GM15510 (cell line): ENCODE data around the gene STK39.

ENCODE experiments used
- POLR2A ChIP-seq: IDR thresholded peaks from 3 replicates; pipeline ENCODE4 v1.6.1; 2011; ENCODE audit warnings: borderline replicate concordance; ENCODE audit not compliant: insufficient read length; ENCODE audit errors: extremely low read depth

STK39 gene

DNA sequence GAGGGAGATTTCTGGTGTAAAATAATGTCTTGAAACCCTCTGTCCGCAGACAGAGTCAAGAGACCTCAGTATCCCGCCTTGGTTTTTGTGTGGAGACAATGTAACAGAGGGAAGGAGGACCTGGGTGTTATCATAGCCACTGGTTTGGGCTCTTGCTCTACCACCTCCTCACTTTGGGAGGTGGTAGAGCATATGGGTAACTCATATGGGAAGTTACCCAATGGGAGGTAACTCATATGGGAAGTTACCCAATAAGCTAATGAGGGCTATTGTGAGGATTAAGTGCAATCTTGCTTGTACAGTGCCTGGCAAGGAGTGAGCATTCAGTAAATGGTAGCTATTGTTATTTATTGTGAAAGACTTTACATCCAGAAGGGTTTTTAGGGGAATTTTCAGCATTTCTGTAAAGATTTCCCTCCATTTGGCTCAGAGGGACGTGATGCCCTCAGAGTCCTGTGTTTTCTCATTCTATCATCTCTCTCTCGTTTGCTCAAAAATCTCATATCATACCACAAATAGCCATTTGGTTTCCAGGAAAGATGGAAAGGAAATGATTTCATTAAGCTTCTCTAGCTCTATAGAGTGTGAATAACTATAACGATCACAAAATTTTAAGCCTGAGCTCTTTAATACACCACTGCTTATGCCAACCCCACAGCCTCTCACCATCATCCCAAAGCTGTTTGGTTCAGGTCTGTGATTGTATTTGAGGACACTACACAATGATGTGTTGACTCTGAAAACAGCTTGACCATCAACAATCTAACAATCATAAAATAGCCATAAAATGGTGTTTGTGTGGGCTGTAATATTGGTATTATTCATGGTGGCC lies 307.7 kb downstream of the STK39 start:
- TF ChIP-seq POLR2A: no peak

DNA sequence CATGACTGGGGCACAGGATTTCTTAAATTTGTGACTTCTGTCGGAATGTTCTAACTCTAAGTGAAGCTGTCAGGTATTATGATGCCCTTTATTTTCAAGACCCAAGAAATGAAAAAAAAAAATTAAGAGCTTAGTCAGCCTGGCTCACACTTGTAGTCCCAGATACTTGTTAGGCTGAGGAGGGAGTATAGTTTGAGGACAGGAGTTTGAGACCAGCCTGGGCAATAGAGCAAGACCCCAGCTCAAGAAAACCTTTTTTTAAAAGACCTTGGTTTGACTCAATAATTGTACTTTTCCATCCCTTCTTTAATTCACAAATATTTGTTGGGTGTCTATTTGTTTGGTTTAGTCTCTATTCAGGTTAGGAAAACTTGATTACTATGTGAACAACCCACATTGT lies 310.0 kb downstream of the STK39 start:
- no peak for TF ChIP-seq POLR2A

DNA sequence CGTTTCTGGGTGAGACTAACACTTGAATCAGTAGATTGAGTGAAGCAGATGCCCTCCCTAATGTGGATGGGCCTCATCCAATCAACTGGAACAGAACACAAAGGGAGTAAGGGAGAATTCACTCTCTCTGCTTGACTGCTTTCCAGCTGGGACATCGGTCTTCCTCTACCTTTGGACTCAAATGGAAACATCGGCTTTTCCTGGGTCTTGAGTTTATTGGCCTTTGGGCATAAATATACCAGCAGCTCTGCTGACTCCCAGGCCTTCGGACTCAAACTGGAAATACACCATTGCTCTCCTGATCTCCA lies 311.6 kb downstream of the STK39 start:
- TF ChIP-seq POLR2A: no peak

DNA sequence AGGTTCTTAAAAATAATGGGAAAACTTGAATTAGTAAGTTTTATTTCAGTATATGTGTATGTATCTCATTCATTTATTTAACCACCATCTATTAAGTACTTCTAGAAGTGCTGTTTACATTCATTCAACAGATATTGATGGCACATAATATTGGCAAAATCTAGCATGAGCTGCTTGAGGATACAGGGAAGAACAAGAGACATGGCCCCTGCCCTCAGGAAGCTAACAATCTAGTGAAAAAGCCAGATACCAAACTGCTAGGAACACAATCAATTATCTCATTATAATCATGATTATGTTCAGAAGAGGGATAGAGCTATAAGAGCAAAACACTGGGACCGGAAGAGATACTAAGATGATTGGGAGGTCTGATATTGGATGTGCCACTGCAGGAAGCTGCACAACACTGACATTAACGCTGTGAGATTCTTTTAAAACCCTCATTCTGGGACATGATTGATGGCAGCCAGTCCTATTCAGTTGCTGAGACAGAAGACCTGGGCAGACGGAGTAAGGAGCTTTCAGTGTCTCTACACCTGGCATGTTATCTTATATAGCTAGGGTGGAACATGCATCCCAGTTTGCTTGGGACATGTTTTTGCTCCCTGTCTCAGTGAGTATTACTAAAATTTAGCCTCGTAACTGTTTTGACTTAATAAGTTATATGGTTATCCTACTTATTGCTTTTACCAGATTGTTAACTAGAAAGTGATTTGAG lies 314.1 kb downstream of the STK39 start:
- no peak for TF ChIP-seq POLR2A

DNA sequence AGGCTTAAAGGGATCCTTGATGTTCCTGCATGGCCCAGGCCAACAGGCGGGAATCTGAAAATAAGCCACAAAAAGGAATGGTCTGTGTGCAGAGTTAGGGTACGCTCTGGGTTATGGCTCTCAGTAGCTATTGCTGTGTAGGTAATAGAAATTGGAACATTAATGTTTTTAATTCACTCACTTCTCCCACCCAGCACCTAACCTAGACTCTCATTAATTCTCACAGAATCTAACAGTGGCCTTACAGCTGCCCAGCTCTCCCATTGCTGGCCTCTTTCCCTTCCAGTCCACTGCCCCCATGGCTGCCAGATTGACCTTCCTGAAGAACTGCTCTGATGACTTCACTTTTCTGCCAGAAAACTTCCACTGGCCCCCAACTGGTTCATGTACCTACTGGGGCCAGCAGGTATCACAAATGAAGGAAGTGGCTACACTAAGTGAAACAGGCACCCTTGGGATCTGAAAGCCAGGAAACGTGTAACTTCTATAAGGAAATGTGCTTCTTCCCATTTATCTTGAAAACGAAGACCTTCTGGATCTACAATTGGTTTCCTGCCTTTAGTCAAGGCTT lies 315.2 kb downstream of the STK39 start:
- no peak for TF ChIP-seq POLR2A

DNA sequence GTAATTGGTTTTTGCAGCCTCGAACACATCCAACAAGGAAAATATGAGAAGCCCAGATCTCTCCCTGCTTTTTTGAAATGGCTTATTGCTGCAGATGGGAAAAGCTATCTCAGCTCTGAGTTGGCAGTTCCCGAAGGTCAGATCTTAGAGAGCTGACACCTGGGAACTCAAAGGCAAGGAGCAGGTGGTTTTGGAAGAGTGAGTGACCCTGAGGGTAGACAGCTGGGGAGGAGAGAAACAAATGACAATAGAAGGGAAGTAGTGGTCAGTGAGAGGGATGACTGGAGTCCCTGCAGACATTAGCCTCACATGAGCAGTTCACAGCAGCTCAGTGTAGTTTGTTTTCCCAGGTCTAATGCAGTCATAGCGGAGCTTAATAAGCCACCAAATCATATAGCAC lies 317.9 kb downstream of the STK39 start:
- no peak for TF ChIP-seq POLR2A

DNA sequence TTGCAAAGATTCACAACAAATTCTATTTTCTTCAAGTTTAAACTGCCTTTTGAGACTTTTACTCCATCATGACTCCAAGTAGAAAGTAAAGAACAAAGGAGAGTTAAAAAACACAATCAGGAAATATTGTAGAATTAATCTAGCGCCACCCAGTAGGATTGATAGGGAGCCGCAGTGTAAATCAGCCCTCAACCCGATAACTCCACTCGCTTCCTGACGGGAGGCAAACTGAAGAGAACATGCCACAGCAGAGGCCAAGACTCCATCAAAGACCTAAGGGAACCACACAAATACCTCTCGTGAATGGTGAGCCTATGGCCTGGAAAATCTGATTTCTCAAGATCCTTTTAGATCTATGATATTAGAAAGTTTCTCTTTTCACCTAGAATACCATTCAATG lies 319.0 kb downstream of the STK39 start:
- no peak for TF ChIP-seq POLR2A

DNA sequence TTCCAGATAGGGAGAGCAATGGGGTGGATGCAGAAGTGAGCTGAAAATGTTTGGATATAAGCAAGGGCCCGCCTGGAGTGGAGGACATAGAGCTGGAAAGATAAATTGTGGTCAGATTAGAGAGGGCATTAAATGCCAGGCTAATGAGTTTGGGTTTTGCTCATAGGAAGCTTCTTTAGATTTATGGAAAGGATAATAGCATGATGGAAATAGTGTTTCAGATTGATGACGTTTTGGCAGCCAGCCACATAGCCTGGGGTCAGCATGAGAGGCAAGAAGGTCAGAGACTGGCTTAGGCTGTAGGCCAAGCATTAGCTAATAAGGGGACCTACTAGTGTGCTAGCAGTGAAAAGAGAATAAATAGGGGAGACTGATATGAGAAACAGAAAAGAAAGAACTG lies 321.6 kb downstream of the STK39 start:
- no peak for TF ChIP-seq POLR2A

DNA sequence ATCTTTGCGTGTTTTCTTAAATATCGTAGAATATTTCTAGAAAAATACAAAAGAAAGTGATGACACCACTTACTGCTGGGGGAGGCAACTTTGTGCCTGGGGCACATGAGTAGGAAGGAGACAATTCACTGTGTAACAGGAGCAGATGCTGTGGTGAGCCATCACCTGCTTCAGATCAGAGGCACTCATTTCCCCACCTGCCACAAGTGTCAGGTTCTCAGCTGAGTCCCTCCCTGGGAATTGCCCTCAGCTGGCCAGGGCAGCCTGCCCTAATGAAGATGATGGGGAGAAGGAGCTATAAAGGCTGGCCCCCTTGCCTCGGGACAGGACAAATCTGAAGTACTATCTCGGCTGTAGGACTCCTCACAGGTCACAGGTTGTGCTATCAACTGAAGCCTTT lies 322.8 kb downstream of the STK39 start:
- no peak for TF ChIP-seq POLR2A

DNA sequence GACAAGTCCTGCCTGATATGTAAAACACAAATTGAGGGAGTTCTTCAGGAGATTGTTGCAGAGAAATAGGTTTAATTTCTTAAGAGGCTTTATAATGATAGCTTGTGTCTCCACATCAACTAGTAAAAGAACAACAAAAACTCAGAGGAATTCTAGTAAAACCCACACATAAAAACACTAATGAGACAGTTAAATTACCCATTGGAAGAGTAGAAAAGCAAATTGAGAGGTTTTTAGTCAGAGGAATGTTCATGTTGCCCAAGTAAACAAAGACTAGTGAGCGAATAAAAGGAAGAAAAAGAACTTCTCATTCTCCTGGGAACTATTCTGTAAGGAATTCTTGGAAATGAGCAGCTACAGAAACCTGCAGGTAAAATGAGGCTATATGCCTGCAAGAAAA lies 330.6 kb downstream of the STK39 start:
- TF ChIP-seq POLR2A: no peak

DNA sequence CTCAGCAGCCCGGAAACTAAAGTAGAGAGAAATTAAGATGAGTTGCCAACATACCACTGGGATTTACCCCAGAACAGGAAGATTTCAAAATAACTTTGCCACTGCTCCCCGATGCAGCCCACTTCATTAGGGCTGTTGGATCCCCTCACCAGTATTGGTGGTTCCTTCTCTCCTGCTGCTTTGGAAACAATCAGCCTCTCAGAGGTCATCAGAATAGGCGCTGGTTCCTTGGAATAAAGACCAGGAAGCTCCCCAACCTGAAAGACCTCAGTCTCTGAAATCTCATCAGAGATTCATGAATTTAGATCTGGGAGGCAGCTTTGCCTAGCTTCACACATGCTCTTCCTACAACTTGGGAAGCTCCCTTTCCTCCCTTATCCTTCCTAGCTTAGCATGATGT lies 332.4 kb downstream of the STK39 start:
- no peak for TF ChIP-seq POLR2A

DNA sequence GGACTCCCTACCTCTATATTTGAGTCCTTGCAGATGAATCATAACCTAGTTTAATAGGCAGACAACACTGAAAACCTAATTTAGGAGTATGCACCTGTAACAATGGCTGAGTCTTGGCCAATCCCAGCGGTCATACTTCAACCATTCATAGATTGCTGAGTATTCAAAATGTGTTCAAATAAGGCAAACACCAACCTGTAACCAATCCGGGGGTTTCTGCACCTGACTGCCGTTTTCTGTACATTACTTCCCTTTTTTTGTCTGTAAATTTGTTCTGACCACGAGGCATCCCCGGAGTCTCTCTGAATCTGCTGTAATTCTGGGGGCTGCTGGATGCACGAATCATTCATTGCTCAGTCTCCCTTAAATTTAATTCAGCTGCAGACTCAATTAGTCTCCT lies 338.6 kb downstream of the STK39 start:
- no peak for TF ChIP-seq POLR2A

DNA sequence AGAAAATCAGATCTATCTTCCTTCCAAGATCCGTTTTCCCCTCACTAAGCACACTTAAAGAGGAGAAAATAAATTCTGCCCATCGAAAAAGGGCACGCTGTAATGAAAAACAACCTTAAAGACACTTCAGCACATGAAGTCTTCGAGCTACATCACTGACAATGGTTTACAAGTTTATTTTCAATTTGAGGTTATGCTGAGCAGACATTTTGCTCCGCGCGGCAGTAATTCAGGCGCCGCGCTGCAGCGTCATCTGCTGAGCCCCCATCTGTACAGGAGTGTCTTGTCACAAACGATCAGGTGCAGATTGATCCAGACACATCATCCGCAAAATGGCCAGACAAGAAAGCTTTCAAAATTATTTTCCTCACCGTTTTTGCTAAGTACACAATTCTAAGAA lies 341.7 kb downstream of the STK39 start:
- no peak for TF ChIP-seq POLR2A
